ENCODE measurements around the gene TP53I13.

The TP53I13 gene

DNA sequence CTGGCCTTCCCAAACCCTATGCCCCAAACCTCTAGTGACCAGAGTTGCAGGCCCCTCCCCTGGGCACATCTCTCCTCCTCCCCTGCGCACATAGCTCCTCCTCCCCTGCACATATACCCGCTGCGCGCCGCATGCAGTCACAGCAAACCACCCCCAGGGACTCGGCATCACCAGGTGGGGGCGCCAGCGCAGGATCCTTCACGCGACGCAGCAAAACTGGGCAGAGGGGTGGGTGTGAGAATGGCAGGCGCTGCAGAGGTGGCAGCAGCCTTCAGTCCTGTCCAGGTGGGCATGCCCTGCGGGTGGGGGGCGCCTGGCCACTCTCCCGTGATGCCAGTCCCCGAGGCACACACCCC, 48.6 kb downstream of the TP53I13 start:
- DNase-seq, result peak; percentile 94

- DNase-seq, result peak; percentile 70
Observed at GRCh38 chr17:29617481-29618271, 49.2 kb downstream of the TP53I13 start.

- DNase-seq, result no peak
Observed at GRCh38 chr17:29618272-29619065, 50.0 kb downstream of the TP53I13 start.

- DNase-seq, result peak; percentile 47
Observed at GRCh38 chr17:29619251-29619650, 50.8 kb downstream of the TP53I13 start.

- no peak for DNase-seq
Observed at GRCh38 chr17:29620271-29620670, 51.8 kb downstream of the TP53I13 start.

GRCh38 chr17:29620779-29621500, 52.4 kb downstream of the TP53I13 start:
- DNase-seq, result no peak

- no peak for DNase-seq
Observed at GRCh38 chr17:29621751-29622194, 53.3 kb downstream of the TP53I13 start.
